NCI-H69 (cell line): ENCODE results near the gene ELK3.

Experiments used
- DNase-seq: peaks from one replicate; lab custom pipeline; 2025; lab: John Stamatoyannopoulos, UW

Gene ELK3

GRCh38 chr12:96258104-96258961, 64.2 kb downstream of the ELK3 start:
- peak; percentile 99 for DNase-seq

GRCh38 chr12:96260231-96260630, 66.1 kb downstream of the ELK3 start:
- DNase-seq, result no peak

GRCh38 chr12:96260644-96261043, 66.5 kb downstream of the ELK3 start:
- no peak for DNase-seq

GRCh38 chr12:96261557-96261956, 67.4 kb downstream of the ELK3 start:
- no peak for DNase-seq

- peak; percentile 94 for DNase-seq
These were observed 69.3 kb downstream of the ELK3 start for GRCh38 chr12:96263449-96263902.

- no peak for DNase-seq
These were observed 71.2 kb downstream of the ELK3 start for GRCh38 chr12:96265400-96265799.

GRCh38 chr12:96265836-96266235, 71.7 kb downstream of the ELK3 start:
- DNase-seq, result no peak

GRCh38 chr12:96266238-96266637, 72.1 kb downstream of the ELK3 start:
- no peak for DNase-seq

- DNase-seq, result no peak
These were observed 77.5 kb downstream of the ELK3 start for GRCh38 chr12:96271469-96272199.

- DNase-seq, result no peak
These were observed 80.2 kb downstream of the ELK3 start for GRCh38 chr12:96274331-96274730.

- DNase-seq, result no peak
These were observed 91.0 kb downstream of the ELK3 start for GRCh38 chr12:96285158-96285557.

GRCh38 chr12:96289067-96289466, 94.9 kb downstream of the ELK3 start:
- no peak for DNase-seq

GRCh38 chr12:96293093-96293492, 98.9 kb downstream of the ELK3 start:
- no peak for DNase-seq

GRCh38 chr12:96294831-96295230, 100.7 kb downstream of the ELK3 start:
- DNase-seq, result no peak

GRCh38 chr12:96295532-96296160, 101.5 kb downstream of the ELK3 start:
- no peak for DNase-seq

GRCh38 chr12:96297504-96297903, 103.3 kb downstream of the ELK3 start:
- DNase-seq, result no peak

GRCh38 chr12:96300064-96300463, 105.9 kb downstream of the ELK3 start:
- no peak for DNase-seq

GRCh38 chr12:96301732-96302131, 107.6 kb downstream of the ELK3 start:
- no peak for DNase-seq

- DNase-seq, result peak; percentile 54
These were observed 108.6 kb downstream of the ELK3 start for GRCh38 chr12:96302687-96303310.

GRCh38 chr12:96303653-96304052, 109.5 kb downstream of the ELK3 start:
- DNase-seq, result peak; percentile 54

GRCh38 chr12:96305665-96306064, 111.5 kb downstream of the ELK3 start:
- DNase-seq, result no peak

- no peak for DNase-seq
These were observed 114.7 kb downstream of the ELK3 start for GRCh38 chr12:96308881-96309280.
